ENCODE data around the gene DNAH17.

The DNAH17 gene

GRCh38 chr17:78577296-78577695 is at the start of gene DNAH17:
DNAH17 (minus strand) TSS chr17:78577396; CDS start chr17:78575057, 2,339 bp downstream.
- DNase-seq (ENCODE audit: low spot score) = no peak

- no peak for DNase-seq (ENCODE audit: low spot score)
These were observed 47.3 kb upstream of the DNAH17 start for GRCh38 chr17:78624324-78625151.

DNA sequence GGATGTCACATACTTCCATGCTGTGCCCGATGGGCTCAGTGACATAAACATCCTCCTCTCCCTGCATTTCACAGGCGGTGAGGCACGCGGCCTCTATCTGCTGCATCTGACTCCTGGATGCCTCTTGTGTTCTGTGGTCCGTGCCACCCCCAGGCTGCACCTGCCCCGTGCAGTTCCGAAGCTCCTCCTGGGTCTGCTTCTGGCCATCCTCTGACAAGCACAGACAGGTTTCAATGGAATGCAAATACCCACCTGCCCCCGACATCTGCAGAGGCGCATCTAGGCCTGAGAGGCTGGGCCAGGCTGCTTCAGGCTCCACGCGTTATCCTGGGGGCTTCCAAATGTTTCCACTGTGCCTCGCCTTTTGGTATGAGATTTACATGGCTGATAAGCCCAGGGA is 46.3 kb upstream of the DNAH17 start:
- no peak for DNase-seq (ENCODE audit: low spot score)

DNA sequence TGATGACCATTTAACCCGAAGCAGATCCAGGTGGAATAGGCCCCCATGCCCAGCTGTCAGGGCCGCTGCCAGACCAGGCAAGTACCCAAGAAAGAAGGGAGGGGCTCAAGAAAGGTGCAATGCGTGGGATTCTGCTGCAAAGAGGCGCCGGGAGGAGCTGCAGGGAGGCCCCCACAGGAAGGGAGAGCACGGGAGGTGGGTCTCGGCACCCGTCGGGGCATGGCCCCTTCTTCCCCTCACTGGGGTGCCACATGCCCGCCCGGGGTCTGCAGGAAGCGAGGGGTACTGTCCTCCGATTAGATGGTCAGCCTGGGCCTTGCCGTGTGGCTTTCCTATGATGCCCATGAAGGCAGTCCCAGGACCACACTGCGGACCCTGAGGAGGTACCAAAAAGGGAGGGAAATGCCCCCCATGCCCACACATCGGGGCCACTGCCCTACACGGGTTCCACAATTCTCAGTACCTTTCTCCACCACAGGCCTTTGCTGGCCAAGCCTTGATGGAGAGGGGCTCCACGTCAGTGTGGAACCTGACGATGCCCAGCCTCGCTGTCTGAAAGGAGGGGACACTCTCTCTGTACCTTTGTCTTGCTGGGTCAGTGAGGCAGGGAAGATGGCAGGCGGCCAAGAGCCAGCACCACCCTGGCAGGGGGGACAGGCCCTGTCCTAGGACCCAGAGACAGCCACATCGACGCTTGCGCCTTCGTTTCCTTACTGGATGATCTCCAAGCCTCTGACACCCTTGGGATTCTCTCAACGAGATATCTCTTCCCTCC is 45.5 kb upstream of the DNAH17 start:
- DNase-seq (ENCODE audit: low spot score) = no peak

DNA sequence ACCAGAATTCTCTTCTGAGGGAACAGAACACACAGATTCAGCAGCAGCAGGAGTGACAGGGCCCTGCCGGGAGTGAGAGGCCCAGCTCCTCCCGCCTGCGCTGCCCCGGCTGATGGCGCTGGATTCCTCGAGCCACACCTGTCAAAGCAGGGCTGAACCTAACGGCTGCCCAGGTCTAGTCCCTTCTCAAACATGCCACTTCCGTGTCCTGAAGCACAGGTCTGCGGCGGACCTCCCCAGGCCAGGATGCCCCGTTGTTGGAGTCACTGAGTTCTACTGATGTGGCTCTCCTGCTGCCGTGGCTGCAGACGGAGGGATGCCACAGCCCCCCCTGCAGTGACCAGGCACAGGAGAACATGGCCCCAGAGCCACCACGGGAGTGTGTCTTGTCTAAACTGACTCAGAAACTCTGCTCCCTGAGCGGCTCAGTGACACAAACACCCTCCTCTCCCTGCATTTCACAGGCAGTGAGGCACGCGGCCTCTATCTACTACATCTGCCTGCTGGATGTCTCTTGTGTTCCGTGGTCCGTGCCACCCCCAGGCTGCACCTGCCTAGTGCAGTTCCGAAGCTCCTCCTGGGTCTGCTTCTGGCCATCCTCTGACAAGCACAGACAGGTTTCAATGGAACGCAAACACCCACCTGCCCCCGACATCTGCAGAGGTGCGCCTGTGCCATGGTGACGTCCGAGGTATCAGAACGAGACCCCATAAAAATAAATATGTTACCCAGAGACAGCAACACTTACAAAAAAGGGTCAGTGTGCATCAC is 44.7 kb upstream of the DNAH17 start:
- DNase-seq (ENCODE audit: low spot score) = no peak

GRCh38 chr17:78620099-78620498 is 42.9 kb upstream of the DNAH17 start:
- DNase-seq (ENCODE audit: low spot score) = no peak

DNA sequence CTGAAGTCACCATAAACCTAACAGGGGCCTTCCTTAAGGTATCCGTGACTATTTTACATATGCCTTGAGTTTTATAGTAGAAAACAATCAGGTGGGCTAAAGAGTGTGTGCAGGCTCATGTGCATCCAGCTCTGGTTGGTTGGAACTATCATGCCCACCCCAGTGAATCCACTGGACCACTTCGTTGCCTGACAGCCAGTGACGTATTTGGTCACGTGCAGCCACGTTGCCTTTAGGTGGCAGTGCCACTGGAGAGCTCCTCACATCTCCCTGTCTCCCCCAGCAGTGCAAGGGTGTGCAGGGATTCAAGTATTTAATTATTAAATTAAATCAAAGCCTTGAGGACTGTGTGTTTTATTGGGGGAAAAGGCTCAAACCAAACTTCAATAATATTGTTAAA is 42.1 kb upstream of the DNAH17 start:
- DNase-seq (ENCODE audit: low spot score) = no peak

- DNase-seq (ENCODE audit: low spot score) = no peak
These were observed 41.3 kb upstream of the DNAH17 start for GRCh38 chr17:78618264-78619066.

DNA sequence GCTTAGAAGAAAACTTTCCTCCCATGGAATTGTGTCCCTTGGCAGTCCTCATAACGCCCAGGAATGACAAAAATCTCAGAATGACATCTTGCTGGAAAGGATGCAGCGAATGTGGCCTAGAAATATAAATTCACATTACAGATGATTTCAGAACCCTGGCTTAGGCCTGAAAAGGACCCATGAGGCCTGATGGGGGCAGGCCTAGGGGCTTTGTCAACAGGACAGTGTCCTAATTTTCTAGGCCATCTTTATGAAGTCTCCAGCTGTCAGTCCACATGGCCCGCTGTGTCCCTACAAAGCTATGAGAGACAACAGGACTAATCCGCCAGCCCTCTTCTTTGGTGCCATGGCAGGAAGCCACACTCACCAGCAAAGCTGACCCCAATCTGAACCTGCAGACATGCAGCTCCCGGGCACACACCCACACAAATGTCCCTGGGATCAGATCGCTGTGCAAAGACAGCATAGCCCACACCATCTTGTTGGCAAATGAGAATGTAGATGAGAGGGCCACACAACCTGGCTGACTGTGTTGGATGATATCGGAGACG is 40.4 kb upstream of the DNAH17 start:
- no peak for DNase-seq (ENCODE audit: low spot score)

DNA sequence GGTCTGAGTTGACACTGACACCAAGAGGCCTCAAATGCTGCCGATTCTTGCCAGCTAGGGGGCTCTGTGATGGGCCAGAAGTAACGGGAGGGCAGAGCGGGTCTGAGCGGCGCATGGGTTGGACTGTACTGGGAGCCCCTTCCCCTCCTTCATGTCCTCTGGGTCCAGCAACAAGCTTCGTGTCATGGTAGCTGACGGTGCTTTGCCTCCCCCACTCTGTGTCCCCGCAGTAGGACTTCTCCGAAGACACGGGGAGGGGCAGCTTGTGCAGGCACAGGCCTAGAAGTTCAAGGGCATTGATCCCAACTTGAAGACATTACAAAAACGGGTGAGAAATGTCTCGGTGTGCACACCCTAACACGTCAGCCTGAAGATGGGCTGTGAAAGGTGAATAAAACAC is 39.8 kb upstream of the DNAH17 start:
- DNase-seq (ENCODE audit: low spot score) = no peak

- no peak for DNase-seq (ENCODE audit: low spot score)
These were observed 38.4 kb upstream of the DNAH17 start for GRCh38 chr17:78615631-78616030.

DNA sequence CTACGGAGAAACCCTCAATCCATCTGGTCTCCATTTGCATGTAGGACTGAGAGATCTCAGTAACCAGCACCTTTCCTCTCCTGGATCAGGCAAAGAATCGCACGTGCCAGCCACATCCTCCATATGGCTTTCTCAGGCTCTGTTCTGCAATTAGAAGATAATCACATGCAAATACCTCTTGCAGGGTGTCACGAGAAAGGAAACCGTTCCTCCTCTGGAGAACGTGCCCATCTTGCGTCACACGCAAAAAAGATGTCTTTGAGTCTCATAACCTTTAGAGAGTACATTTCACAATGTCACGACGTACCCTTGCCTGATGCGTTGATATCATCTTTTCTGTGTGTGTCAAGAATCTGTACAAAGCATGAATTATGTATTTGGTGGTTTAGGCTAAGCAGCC is 36.2 kb upstream of the DNAH17 start:
- no peak for DNase-seq (ENCODE audit: low spot score)

GRCh38 chr17:78611607-78612006 is 34.4 kb upstream of the DNAH17 start:
- DNase-seq (ENCODE audit: low spot score) = no peak

DNA sequence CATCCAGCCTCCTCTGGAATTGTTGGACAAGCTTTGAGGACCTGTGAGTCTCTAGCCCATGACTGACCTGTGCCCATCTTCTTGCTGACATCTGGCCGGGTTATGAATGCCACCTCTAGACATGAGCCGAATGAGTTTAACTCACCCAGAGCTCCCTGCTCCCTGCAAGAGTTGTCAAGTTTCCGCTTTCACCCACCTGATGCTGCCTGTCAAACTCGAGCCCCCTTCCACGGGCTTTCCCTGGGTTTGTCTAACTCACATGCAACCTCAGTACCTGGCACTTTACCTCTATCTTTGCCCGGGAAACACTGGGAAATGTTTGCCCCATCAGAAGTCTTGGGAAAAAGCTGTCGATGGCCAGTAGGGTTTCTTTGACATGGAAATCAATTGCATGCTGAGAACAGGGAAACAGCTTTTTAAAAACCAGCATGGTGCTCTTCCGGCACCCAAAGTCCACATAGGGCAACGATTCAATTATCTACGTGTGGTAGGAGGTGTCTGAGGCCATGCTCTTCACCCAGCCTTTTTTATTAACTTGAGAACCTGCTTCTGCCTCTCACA is 33.8 kb upstream of the DNAH17 start:
- DNase-seq (ENCODE audit: low spot score) = no peak

DNA sequence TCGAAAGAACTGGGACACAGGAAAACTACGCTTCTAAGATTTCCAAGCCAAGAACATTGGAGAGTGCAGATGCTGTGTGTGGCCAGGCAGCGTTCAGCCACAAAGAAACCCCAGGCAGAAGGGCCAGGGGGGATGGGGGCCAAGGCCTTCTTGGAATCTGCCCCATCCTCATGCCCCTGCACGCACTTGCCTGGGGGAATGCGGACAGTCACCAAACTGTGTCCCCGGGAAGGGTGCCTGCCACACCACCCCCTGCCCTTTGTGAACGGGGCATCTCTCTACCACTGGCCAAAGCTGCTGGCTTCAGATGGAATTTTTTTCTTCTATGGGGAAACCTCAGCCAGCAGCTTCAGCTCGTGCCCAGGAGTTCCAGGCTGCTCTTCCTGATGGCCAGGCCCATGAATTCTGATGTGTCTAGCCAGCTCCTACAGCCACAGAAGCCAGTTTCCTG is 32.0 kb upstream of the DNAH17 start:
- DNase-seq (ENCODE audit: low spot score) = no peak

- DNase-seq (ENCODE audit: low spot score) = no peak
These were observed 31.6 kb upstream of the DNAH17 start for GRCh38 chr17:78608804-78609186.

DNA sequence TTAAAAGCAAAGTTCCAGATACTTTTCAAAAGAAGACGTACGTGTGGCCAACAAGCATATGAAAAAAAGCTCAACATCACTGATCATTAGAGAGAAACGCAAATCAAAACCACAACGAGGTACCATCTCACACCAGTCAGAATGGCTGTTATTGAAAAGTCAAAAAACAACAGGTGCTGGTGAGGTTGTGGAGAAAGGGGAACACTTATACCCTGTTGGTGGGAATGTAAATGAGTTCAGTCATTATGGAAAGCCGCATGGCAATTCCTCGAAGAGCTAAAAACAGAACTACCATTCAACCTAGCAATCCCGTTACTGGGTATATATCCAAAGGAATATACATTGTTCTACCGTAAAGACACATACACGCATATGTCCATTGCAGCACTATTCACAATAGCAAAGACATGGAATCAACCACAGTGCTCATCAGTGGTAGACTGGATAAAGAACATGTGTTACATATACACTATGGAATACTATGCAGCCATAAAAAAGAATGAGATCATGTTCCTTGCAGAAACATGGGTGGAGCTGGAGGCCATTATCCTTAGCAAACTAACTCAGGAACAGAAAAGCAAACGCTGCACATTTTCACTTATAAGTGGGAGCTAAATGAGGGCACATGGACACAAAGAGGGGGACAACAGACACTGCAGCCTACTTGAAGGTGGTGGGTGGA is 31.1 kb upstream of the DNAH17 start:
- DNase-seq (ENCODE audit: low spot score) = no peak

- no peak for DNase-seq (ENCODE audit: low spot score)
These were observed 29.8 kb upstream of the DNAH17 start for GRCh38 chr17:78607038-78607437.

DNA sequence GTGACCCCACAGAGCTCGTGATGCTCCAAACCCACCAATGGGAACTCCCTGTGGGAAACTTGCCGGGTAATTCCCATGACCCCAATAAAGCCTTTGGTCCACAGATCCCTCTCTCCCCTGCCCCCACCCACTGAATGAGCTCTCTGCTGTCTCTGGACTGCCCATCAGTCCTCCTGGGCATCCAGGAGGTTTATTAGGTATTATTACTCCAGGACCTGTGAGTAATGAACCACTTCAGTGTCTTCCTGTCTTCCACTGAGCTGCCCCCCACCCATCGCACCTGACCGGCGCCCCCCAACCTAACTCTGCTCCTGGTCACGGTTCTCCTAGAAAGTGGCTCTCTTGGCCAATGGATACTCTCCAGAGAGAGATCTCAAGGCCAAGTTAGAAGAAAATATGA is 28.7 kb upstream of the DNAH17 start:
- no peak for DNase-seq (ENCODE audit: low spot score)

- DNase-seq (ENCODE audit: low spot score) = no peak
These were observed 28.2 kb upstream of the DNAH17 start for GRCh38 chr17:78605429-78605828.

DNA sequence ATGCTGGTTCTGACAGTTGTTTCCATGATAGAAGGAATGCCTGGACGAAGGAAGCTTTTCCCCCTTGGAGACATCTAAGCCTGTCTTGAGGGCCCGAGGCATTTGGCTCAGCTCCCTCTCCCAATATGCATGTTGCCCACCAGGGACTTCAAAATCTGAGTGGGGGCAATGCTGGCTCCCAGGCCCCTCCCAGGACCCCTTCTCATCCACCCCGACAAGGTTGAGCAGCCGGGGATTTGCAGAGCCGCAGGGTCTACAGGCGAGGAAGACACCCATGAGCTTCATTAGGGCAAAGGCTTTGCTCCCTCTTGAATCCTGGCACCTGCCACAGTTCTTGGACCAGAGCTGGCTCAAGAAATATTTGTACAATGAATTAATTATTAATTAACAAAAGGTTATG is 25.1 kb upstream of the DNAH17 start:
- DNase-seq (ENCODE audit: low spot score) = no peak
